ENCODE measurements around the gene FGB. TPM values are rescaled to one million over a fixed set of nuclear protein-coding genes. Genes with fewer than 3 reads are reported as not detected.

The FGB gene
- total and polyA plus RNA-seq, 2 donors (not counting 3 experiments of a cell fraction or from before 2014, with no cell fraction given) = not detected

DNA sequence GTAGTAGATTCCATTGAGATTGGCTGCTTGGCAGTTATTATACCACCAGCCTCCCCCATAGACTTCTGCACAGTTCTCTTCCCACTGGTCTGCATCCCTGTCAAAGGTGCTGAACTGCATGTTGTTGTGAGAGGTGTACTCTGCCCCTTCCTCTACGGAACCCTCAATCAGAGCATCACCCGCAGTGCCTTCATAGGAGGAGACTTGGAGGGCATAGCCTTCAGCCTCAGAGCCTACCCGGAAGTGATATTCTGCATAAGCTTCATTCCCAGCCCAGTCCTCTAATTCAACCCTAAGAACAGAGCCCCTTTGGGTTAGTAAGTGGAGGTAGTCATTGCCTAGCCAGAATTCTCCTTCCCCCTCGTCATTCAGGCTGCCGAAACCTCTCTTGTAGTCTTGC lies 21.4 kb downstream of the FGB start:
- intact Hi-C loops (cut with micrococcal nuclease) = no loop called here
- Histone ChIP-seq H3K9me3 (replicated peaks; ENCODE audit: control insufficient read depth, insufficient read depth, low read length) (no peaks in the 10 kb centered on the region), H3K27me3 (ENCODE audit: control insufficient read depth in 2 of 2, insufficient read depth in 2 of 2, low read length in 2 of 2) (peaks cover 0 to 2% of the 10 kb centered on the region in 2 experiments), H3K9ac (replicated peaks; ENCODE audit: extremely low read depth, insufficient read depth, low read length) (no peak overlapping the region), H4K20me1 (replicated peaks; ENCODE audit: control insufficient read depth, extremely low read depth, insufficient read depth, low read length) (no peaks in the 10 kb centered on the region), H3K36me3 (ENCODE audit: control insufficient read depth in 2 of 2, extremely low read depth in 1 of 2, insufficient read depth in 2 of 2, low read length in 2 of 2) (no peaks in the 10 kb centered on the region), H3K4me3 (replicated peaks in 1 of 3; ENCODE audit: insufficient read depth in 1 of 3, low read depth in 1 of 3, low read length in 3 of 3) (no peak overlapping the region), H2AFZ (ENCODE audit: low read depth, low read length) (no peak overlapping the region), H3K4me1 (ENCODE audit: control insufficient read depth, extremely low read depth, insufficient read depth, low read length) (no peaks in the 10 kb centered on the region), H3K9me1 (replicated peaks; ENCODE audit: control insufficient read depth, extremely low read depth, insufficient read depth, low read length) (no peaks in the 10 kb centered on the region), H3K79me2 (ENCODE audit: control insufficient read depth, insufficient read depth, low read length) (no peaks in the 10 kb centered on the region), H3K4me2 (ENCODE audit: insufficient read depth, low read length) (no peak overlapping the region), H3K27ac (ENCODE audit: insufficient read depth, low read depth, low read length) (no peak overlapping the region)
- no TSS peak for BruUV-seq (replicated peaks)
- POLR2A ChIA-PET = no interaction called here
- CTCF ChIA-PET = interaction anchor here (0.7 kb wide), 1 partner anchor 24 kb away, joined by 3 read pairs; no protein-coding TSS in a partner anchor
- dilution Hi-C loops (cut with MboI; ENCODE audit: extremely low pct_ligation_motif_present, low sequenced_read_pairs) = no loop called here
- TF ChIP-seq GATA2 (IDR thresholded peaks at IDR 0.05; ENCODE audit: insufficient read depth, insufficient read length, low read depth, low read length) (no peak), FOS (IDR thresholded peaks at IDR 0.05; ENCODE audit: borderline replicate concordance, insufficient read depth, low read length) (no peak), POLR2AphosphoS5 (IDR thresholded peaks at IDR 0.05; ENCODE audit: insufficient read depth, low read depth, low read length) (no peak), EZH2 (IDR thresholded peaks at IDR 0.05; ENCODE audit: borderline replicate concordance, low read depth, low read length, severe bottlenecking) (no peak), JUN (IDR thresholded peaks at IDR 0.05; ENCODE audit: borderline replicate concordance, insufficient read depth, insufficient read length, low read depth) (no peak), POLR2A (IDR thresholded peaks at IDR 0.05; ENCODE audit: low read depth, low read length) (no peak), MYC (IDR thresholded peaks at IDR 0.05; ENCODE audit: low read depth, low read length) (no peak)
- TF ChIP-seq, protein P1, sequence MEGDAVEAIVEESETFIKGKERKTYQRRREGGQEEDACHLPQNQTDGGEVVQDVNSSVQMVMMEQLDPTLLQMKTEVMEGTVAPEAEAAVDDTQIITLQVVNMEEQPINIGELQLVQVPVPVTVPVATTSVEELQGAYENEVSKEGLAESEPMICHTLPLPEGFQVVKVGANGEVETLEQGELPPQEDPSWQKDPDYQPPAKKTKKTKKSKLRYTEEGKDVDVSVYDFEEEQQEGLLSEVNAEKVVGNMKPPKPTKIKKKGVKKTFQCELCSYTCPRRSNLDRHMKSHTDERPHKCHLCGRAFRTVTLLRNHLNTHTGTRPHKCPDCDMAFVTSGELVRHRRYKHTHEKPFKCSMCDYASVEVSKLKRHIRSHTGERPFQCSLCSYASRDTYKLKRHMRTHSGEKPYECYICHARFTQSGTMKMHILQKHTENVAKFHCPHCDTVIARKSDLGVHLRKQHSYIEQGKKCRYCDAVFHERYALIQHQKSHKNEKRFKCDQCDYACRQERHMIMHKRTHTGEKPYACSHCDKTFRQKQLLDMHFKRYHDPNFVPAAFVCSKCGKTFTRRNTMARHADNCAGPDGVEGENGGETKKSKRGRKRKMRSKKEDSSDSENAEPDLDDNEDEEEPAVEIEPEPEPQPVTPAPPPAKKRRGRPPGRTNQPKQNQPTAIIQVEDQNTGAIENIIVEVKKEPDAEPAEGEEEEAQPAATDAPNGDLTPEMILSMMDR (IDR thresholded peaks at IDR 0.05; ENCODE audit: extremely low read depth in 1 of 2, insufficient read depth in 1 of 2, low read depth in 1 of 2, low read length in 2 of 2) = no peak
- TF ChIP-seq, protein P2, sequence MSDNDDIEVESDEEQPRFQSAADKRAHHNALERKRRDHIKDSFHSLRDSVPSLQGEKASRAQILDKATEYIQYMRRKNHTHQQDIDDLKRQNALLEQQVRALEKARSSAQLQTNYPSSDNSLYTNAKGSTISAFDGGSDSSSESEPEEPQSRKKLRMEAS (IDR thresholded peaks at IDR 0.05; ENCODE audit: insufficient read depth, insufficient read length) = no peak
- FAIRE-seq = no peak
- no peak for DNase-seq (ENCODE audit: low read depth, low spot score)

All from endothelial cell of umbilical vein (primary cell).